CMK (cell line): ENCODE measurements around the gene URB1.
"Not testable (repeated sequence)": the region's sequence is repeated elsewhere in the genome, so short reads cannot be mapped to it uniquely, and the experiment has no call there.

Source experiments
- DNase-seq: peaks from one replicate; pipeline ENCODE4 v3.0.0-alpha.2; 2010; ENCODE audit warnings: low read depth

Gene URB1

DNA sequence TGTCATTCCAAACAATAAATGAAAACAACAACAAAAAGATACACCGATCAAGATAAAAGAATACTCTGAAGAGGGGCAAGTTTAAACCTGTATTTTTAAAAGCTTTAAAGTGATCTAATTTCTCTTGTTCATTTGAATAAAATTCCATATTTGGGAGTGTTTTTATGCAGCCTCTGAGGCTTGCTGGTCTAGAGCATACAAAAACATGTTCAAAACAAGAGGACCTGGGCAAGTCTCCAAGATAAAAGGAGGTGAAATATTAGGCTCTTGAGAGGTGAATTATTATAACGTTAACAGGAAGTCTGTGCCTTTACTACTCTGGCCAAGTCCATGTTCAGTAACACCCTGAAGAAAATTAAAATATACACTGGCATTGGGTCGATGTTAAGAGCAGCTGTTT is 20.1 kb downstream of the URB1 start:
- no peak for DNase-seq

- no peak for DNase-seq
Measured at GRCh38 chr21:32371913-32372314, 20.9 kb downstream of the URB1 start.

- no peak for DNase-seq
Measured at GRCh38 chr21:32370998-32371766, 21.6 kb downstream of the URB1 start.

GRCh38 chr21:32368961-32369360 is 23.9 kb downstream of the URB1 start:
- not testable (repeated sequence) for DNase-seq

- DNase-seq = no peak
Measured at GRCh38 chr21:32368386-32368785, 24.4 kb downstream of the URB1 start.

- no peak for DNase-seq
Measured at GRCh38 chr21:32367158-32367557, 25.7 kb downstream of the URB1 start.

GRCh38 chr21:32366191-32366590 is 26.6 kb downstream of the URB1 start:
- no peak for DNase-seq

GRCh38 chr21:32364796-32365195 is 28.0 kb downstream of the URB1 start:
- no peak for DNase-seq

- DNase-seq = no peak
Measured at GRCh38 chr21:32364387-32364786, 28.4 kb downstream of the URB1 start.

GRCh38 chr21:32360401-32360975 is 32.3 kb downstream of the URB1 start:
- DNase-seq = no peak

DNA sequence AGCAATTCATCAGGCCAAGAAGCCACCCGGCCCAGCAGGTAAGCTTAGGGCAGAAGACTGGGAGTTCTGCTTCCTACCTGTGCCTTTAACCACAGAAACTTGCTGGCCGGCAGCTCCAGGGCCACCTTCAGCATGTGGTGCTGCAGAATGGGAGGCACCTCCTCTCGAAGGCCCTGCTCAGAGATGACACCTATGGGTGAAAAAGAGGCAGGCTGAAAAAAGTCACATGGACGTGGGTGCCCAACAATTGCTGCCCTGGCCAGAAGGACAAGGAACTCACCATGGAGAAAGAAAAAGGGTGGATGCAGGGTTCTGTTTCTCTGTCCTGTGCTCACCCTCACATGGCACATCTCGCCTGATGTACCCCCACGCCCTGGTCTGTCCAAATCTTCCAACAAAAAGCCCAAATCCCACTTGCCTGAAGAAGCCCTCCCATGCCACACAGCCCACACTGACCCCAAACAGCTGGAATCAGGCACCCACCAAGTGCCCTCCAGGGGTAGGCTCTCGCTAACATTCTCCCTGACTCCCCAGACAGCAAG is 33.0 kb downstream of the URB1 start:
- no peak for DNase-seq

- no peak for DNase-seq
Measured at GRCh38 chr21:32356874-32357395, 35.9 kb downstream of the URB1 start.

- DNase-seq = no peak
Measured at GRCh38 chr21:32353002-32353711, 39.7 kb downstream of the URB1 start.

- no peak for DNase-seq
Measured at GRCh38 chr21:32352526-32352925, 40.3 kb downstream of the URB1 start.

GRCh38 chr21:32351428-32351827 is 41.4 kb downstream of the URB1 start:
- DNase-seq = no peak

DNA sequence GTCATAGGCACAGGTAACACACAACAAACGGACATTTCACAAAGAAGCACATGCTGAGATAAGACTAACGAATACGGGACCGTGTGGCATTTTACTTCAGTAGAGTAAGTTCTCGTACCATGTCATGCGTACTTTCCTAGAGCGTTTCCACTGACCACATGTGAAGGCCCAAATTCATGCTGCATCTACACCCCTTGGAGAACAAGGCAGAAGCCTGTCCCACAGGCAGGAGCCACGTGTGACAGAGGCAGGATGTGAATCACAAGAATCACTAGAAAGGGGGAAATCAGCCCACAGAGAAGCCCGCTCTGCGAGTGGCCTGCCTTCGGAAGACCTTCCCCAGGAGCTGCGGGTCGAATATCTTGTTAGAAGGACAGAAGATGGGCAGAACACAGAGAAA is 41.8 kb downstream of the URB1 start:
- DNase-seq = no peak

DNA sequence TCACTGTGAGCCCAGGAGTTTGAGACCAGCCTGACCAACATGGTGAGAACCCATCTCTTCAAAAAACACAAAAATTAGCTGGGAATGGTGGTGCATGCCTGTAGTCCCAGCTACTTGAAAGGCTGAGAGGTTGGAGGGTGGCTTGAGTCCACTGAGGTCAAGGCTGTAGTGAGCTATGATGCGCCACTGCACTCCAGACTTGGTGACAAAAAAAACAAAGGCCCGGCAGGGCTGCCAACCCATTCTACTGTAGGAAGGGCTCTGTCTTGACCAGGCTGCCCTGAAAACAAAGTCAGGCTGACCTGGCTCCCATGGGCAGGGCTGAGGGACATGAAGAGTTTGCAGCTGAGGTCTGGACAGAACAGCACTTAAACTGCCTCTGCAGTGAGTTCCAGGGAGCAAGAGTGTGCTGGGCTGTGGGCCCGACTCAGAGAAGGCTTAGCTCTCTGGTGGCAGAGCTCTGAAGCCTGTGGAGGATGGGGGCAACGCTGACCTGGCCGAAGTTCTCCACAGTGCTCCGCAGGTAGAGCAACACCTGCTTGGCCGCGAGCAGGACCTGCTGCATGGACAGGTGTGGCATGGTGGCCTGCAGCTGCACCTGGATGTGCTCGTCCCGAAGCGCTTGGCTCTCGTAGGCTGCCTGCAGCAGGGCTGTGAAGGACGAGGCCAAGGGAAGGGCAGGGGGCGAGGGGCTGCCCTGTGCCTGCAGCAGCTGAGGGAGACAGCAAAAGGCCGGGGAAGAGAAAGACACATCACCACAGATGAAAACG is 42.4 kb downstream of the URB1 start:
- DNase-seq = no peak

GRCh38 chr21:32349333-32349944 is 43.4 kb downstream of the URB1 start:
- no peak for DNase-seq

- DNase-seq = no peak
Measured at GRCh38 chr21:32348604-32349332, 44.0 kb downstream of the URB1 start.

DNA sequence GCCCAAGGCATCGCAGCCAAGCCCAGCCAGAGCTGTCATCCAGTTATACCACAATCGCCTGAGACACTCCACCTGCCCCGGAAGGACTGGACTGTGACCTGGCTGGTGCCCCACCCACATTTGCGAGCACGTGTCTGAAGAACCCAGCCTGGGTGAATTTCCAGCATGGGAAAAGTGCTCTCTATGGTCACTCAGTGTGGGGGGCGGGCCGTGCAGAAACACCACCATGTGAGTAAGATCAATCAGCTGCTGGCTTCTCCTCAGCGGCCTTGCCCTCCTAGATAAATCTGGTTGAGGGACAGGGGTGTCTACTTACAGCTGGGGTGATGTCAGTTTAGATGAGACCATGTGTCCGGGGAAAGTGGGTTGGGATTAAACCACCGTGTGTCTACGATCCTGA is 44.8 kb downstream of the URB1 start:
- no peak for DNase-seq

GRCh38 chr21:32347351-32347750 is 45.5 kb downstream of the URB1 start:
- DNase-seq = no peak
